Stimulated activated CD4-positive, alpha-beta T cell treated with anti-CD3 and anti-CD28 coated beads, Interleukin-1b, Interleukin-23, amount 100 ng/mL, for 24 hours (primary cell): ENCODE results near the gene PLSCR3.

ENCODE experiments used
- DNase-seq, 4 experiments: peaks; one replicate each; pipeline ENCODE4 v3.0.0-alpha.2; 2020; ENCODE audit warnings: low read depth in 4 of 4, low spot score in 1 of 4

Gene PLSCR3

GRCh38 chr17:7426896-7427489 lies 32.7 kb upstream of the PLSCR3 start:
- DNase-seq: no peak

- DNase-seq: no peak
These were observed 32.0 kb upstream of the PLSCR3 start for GRCh38 chr17:7426203-7426863.

- DNase-seq: no peak
These were observed 31.4 kb upstream of the PLSCR3 start for GRCh38 chr17:7425756-7426155.

GRCh38 chr17:7425316-7425715 lies 31.0 kb upstream of the PLSCR3 start, which contains the start of gene SPEM2:
TSS of gene SPEM2 (plus strand) at chr17:7425616. CDS start at chr17:7425689, 73 bp downstream.
- no peak for DNase-seq

GRCh38 chr17:7423679-7424078 lies 29.4 kb upstream of the PLSCR3 start:
- DNase-seq: no peak

- DNase-seq: no peak
These were observed 26.9 kb upstream of the PLSCR3 start for GRCh38 chr17:7421186-7421585.

- no peak for DNase-seq
These were observed 25.7 kb upstream of the PLSCR3 start, which contains the start of gene SPEM1 for GRCh38 chr17:7419819-7420610. TSS of gene SPEM1 (plus strand) at chr17:7420324. CDS start at chr17:7420385, 61 bp downstream.

GRCh38 chr17:7418472-7419152 lies 24.3 kb upstream of the PLSCR3 start:
- no peak for DNase-seq

GRCh38 chr17:7417056-7417655 lies 22.8 kb upstream of the PLSCR3 start:
- no peak for DNase-seq

GRCh38 chr17:7416323-7416722 lies 22.0 kb upstream of the PLSCR3 start:
- no peak for DNase-seq

GRCh38 chr17:7415784-7416183 lies 21.5 kb upstream of the PLSCR3 start:
- DNase-seq: no peak

- DNase-seq: no peak
These were observed 20.5 kb upstream of the PLSCR3 start for GRCh38 chr17:7414837-7415236.

- DNase-seq: no peak
These were observed 19.1 kb upstream of the PLSCR3 start for GRCh38 chr17:7413346-7413985.

GRCh38 chr17:7411427-7411750 lies 17.1 kb upstream of the PLSCR3 start:
- DNase-seq: no peak

- no peak for DNase-seq
These were observed 16.5 kb upstream of the PLSCR3 start for GRCh38 chr17:7410634-7411426.

- DNase-seq: no peak
These were observed 15.4 kb upstream of the PLSCR3 start for GRCh38 chr17:7409716-7410115.

GRCh38 chr17:7408863-7409262 lies 14.5 kb upstream of the PLSCR3 start:
- no peak for DNase-seq

- DNase-seq: no peak
These were observed 14.0 kb upstream of the PLSCR3 start for GRCh38 chr17:7408252-7408727.

GRCh38 chr17:7407485-7408251 lies 13.3 kb upstream of the PLSCR3 start, which contains the start of gene NLGN2:
TSS of gene NLGN2 (plus strand) at chr17:7407845. CDS start at chr17:7408256, 411 bp downstream.
- no peak for DNase-seq
